Measurements from ENCODE around the gene SLF2. TPM values are rescaled to one million over a fixed set of nuclear protein-coding genes. Genes with fewer than 3 reads are reported as not detected.
A peak's percentile ranks its signal among the peaks of the same experiment; 100 is the strongest.

The SLF2 gene
- total and polyA plus RNA-seq, 9 of the 15 experiments (the other 6 are each of a cell fraction or from before 2014, with no cell fraction given) = 1.7 to 18.4 (median 7.8) TPM

DNA sequence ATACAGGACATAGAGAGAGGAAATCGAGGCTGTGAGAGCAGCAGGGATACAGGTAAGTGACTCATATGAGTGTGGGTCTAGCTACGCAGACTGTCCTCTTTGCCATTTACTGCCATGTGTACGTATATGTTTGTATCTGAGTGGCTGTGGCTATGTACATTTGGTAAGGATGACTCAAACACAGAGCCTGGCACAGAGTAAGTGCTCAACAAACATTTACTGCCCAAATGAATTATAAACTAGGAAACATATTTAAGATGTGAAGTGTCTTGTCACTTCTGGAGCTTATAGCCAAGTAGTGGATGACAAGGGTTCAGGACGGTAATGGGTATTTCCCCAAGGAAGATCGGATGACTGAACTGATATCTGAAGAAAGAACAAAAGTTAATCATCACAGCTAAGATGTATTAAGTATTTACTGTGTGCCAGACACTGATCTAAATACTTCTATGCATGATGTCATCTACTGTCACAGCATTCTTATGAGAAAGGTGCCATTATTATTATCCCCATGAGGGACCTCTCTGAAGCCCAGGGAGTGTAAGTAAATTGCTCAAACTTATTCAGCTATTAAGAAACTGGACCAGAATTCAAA lies 68.5 kb downstream of the SLF2 start:
- no peaks in the 10 kb centered on the region for H3K9me3 ChIP-seq (replicated peaks; ENCODE audit: control insufficient read depth, insufficient read depth, low read depth, low read length)
- H3K9me1 ChIP-seq (ENCODE audit: control insufficient read depth, insufficient read depth, low read length) = no peaks in the 10 kb centered on the region
- H3K4me3 ChIP-seq = no peak overlapping the region
- 72% methylated on average over 5 of the region's 5 CpGs for WGBS (ENCODE audit: insufficient coverage, low coverage, missing lambda C conversion rate)
- no peak for ATAC-seq
- peaks cover 3 to 4% of the 10 kb centered on the region in 2 experiments; a peak in 3 of 5 replicates for H3K4me1 ChIP-seq (replicated peaks in 1 of 2; ENCODE audit: control insufficient read depth in 2 of 2, insufficient read depth in 2 of 2, low read length in 2 of 2)
- no peak overlapping the region for H3K9ac ChIP-seq (ENCODE audit: insufficient read depth in 1 of 2, low read depth in 2 of 2, low read length in 2 of 2)
- no peak overlapping the region for H3K4me2 ChIP-seq (ENCODE audit: insufficient read depth, low read length)
- DNase-seq (ENCODE audit: extremely low read depth in 1 of 4, low spot score in 3 of 4) = no peak
- H3K27ac ChIP-seq (ENCODE audit: extremely low read depth, low read depth, low read length) = no peak overlapping the region
- no peak for FAIRE-seq
- intact Hi-C loops (cut with micrococcal nuclease) = no loop called here
- H3K36me3 ChIP-seq (ENCODE audit: control insufficient read depth, insufficient read depth, low read length) = peaks cover 25% of the 10 kb centered on the region; the same call in 2 of the 3 replicates
- POLR2A ChIA-PET = interaction anchor here (1.1 to 1.3 kb wide), 2 partner anchors 14 to 37 kb away, joined by 3 to 4 read pairs; no protein-coding TSS in a partner anchor
- no peaks in the 10 kb centered on the region for H3K27me3 ChIP-seq (ENCODE audit: control insufficient read depth in 2 of 2, insufficient read depth in 2 of 2, low read length in 2 of 2)
- H4K20me1 ChIP-seq (replicated peaks; ENCODE audit: control insufficient read depth, insufficient read depth, low read length) = no peaks in the 10 kb centered on the region; the same call in 1 of the 2 replicates
- peaks cover 7% of the 10 kb centered on the region for H3K79me2 ChIP-seq (ENCODE audit: control insufficient read depth, insufficient read depth, low read length)
- CTCF ChIA-PET (ENCODE audit: low intra/inter-chr PET ratio) = no interaction called here
- BruUV-seq (replicated peaks) = no TSS peak
- H2AFZ ChIP-seq (ENCODE audit: low read depth, low read length) = no peak overlapping the region
- TF ChIP-seq BCOR (IDR thresholded peaks at IDR 0.05) = no peak
- TF ChIP-seq CREBBP (IDR thresholded peaks at IDR 0.05; ENCODE audit: low read depth, low read length) = no peak
- in situ Hi-C loops (cut with MboI) = loop anchor here (25.0 kb wide), 1 partner anchor 1056 kb away; no protein-coding TSS in a partner anchor

DNA sequence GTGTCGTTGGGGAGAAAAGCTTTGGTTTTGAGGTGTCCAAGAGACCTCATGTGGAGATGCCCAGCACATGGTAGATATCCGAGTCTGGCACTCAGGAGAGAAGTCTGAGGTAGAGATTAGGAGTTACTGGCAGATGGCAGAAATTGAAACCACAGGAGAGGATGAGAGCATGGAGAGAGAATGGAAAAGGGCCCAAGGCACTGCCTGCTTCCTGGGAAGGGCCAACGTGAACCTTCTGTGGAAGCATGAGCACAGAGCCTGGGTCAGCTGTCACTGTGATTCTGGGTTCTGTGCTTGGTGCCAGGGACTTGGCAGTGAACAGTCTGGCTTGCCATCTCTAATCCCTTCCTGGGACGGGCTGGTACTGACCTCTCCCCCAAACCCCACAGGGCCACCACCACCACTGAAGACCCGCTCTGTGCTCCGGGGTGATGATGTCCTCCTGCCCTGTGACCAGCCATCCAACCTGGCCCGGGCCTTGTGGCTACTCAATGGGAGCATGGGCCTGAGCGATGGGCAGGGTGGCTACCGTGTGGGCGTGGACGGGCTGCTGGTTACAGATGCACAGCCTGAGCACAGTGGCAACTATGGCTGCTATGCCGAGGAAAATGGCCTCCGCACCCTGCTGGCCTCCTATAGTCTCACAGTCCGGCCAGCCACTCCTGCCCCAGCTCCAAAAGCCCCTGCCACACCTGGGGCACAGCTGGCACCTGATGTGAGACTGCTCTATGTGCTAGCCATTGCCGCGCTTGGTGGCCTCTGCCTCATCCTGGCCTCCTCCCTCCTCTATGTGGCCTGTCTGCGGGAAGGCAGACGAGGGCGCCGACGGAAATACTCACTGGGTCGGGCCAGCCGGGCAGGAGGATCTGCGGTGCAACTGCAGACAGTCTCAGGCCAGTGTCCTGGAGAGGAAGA lies 70.4 kb downstream of the SLF2 start:
- TF ChIP-seq POLR2G (IDR thresholded peaks at IDR 0.05; ENCODE audit: low read depth, low read length) (peak; percentile 34; the same call in 1 of the 2 replicates), SMARCE1 (IDR thresholded peaks at IDR 0.05) (no peak), POLR2B (IDR thresholded peaks at IDR 0.05; ENCODE audit: low read depth, partially characterized antibody) (no peak), CCAR2 (IDR thresholded peaks at IDR 0.05; ENCODE audit: low read depth, low read length) (no peak), TEAD2 (tag; IDR thresholded peaks at IDR 0.05) (no peak)
- TF ChIP-seq, protein P1, sequence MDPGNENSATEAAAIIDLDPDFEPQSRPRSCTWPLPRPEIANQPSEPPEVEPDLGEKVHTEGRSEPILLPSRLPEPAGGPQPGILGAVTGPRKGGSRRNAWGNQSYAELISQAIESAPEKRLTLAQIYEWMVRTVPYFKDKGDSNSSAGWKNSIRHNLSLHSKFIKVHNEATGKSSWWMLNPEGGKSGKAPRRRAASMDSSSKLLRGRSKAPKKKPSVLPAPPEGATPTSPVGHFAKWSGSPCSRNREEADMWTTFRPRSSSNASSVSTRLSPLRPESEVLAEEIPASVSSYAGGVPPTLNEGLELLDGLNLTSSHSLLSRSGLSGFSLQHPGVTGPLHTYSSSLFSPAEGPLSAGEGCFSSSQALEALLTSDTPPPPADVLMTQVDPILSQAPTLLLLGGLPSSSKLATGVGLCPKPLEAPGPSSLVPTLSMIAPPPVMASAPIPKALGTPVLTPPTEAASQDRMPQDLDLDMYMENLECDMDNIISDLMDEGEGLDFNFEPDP (CRISPR knock-in tag; IDR thresholded peaks at IDR 0.05) = no peak
- H2AFZ ChIP-seq (ENCODE audit: low read depth, low read length) = no peak overlapping the region
- ATAC-seq = no peak
- no peaks in the 10 kb centered on the region for H3K9me1 ChIP-seq (ENCODE audit: control insufficient read depth, insufficient read depth, low read length)
- no peaks in the 10 kb centered on the region; the same call in 1 of the 2 replicates for H4K20me1 ChIP-seq (replicated peaks; ENCODE audit: control insufficient read depth, insufficient read depth, low read length)
- no TSS peak for BruUV-seq (replicated peaks)
- H3K9me3 ChIP-seq (replicated peaks; ENCODE audit: control insufficient read depth, insufficient read depth, low read depth, low read length) = no peaks in the 10 kb centered on the region
- H3K79me2 ChIP-seq (ENCODE audit: control insufficient read depth, insufficient read depth, low read length) = peaks cover 26% of the 10 kb centered on the region
- peaks cover 29% of the 10 kb centered on the region; the same call in 2 of the 3 replicates for H3K36me3 ChIP-seq (ENCODE audit: control insufficient read depth, insufficient read depth, low read length)
- in situ Hi-C loops (cut with MboI) = loop anchor here (25.0 kb wide), 1 partner anchor 1054 kb away; no protein-coding TSS in a partner anchor
- no peaks in the 10 kb centered on the region for H3K27me3 ChIP-seq (ENCODE audit: control insufficient read depth in 2 of 2, insufficient read depth in 2 of 2, low read length in 2 of 2)
- no peak overlapping the region for H3K27ac ChIP-seq (ENCODE audit: extremely low read depth, low read depth, low read length)
- H3K4me3 ChIP-seq = no peak overlapping the region
- ChIA-PET CTCF (ENCODE audit: low intra/inter-chr PET ratio) (no interaction called here), POLR2A (interaction anchor here (0.6 to 1.3 kb wide), 3 partner anchors 35 to 296 kb away, joined by 3 read pairs; no protein-coding TSS in a partner anchor)
- peaks cover 3 to 14% of the 10 kb centered on the region in 2 experiments; a peak in 3 of 5 replicates for H3K4me1 ChIP-seq (replicated peaks in 1 of 2; ENCODE audit: control insufficient read depth in 2 of 2, insufficient read depth in 2 of 2, low read length in 2 of 2)
- no peak for DNase-seq (ENCODE audit: extremely low read depth in 1 of 4, low spot score in 3 of 4)
- WGBS (ENCODE audit: insufficient coverage, low coverage, missing lambda C conversion rate) = 80% methylated on average over 14 of the region's 24 CpGs
- no peak overlapping the region for H3K4me2 ChIP-seq (ENCODE audit: insufficient read depth, low read length)
- peak overlapping the region in 1 of 2 experiments; percentile 52; a peak in 1 of 4 replicates for H3K9ac ChIP-seq (ENCODE audit: insufficient read depth in 1 of 2, low read depth in 2 of 2, low read length in 2 of 2)
- intact Hi-C loops (cut with micrococcal nuclease) = no loop called here
- no peak for FAIRE-seq
